Middle frontal gyrus (tissue), 1 donor: ENCODE measurements around the gene IFNL4.

Experiments
- DNase-seq: peaks from one replicate; pipeline ENCODE4 v3.0.0-alpha.2; 2015; ENCODE audit warnings: low spot score; ENCODE audit errors: extremely low spot score

Gene IFNL4

GRCh38 chr19:39196320-39196719 is 52.3 kb downstream of the IFNL4 start:
- DNase-seq: no peak
